Measurements from ENCODE around the gene CSK.

DNA sequence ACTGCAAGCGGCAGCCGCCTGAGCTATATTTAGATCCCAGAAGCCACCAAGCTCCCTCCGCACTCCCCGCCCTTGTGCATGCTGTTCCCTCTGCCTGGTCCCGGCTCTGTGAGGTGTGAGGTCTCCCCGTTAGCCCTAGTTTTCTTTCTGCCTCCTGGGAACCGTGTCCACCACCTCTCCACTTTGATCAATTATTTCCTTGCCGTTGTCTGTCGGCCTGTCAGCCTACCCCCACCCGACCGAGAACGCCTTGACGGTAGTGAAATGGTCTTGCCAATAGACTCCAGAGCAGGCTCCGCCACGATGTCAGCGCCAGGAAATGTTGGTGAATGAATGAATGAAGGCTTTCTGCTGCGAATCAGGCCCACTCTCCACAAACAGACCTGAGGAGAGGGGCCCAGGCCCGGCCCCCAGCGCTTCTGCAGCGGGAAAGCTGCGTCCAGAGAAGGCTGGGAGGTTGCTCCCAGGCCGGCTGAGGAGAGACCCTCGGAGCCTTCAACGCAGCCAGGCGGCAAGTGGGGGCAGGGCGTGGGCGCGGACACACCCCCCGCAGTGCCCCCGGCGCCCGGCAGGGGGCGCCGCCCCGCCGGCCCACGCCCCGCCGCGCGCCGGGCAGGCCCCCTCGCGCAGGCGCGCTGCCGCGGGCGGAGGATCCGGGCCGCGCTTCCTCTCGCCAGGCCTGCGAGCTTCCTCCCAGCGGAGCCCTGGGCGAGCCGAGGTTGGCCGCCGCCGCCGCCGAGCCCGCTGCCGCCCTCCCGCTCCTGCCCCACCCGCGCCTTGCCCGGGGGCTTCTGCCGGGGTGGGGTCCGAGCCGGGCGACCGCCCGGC is at the start of gene CSK:
- no peak for TF ChIP-seq EP300 (IDR thresholded peaks at IDR 0.05)
- TF ChIP-seq, protein P1, sequence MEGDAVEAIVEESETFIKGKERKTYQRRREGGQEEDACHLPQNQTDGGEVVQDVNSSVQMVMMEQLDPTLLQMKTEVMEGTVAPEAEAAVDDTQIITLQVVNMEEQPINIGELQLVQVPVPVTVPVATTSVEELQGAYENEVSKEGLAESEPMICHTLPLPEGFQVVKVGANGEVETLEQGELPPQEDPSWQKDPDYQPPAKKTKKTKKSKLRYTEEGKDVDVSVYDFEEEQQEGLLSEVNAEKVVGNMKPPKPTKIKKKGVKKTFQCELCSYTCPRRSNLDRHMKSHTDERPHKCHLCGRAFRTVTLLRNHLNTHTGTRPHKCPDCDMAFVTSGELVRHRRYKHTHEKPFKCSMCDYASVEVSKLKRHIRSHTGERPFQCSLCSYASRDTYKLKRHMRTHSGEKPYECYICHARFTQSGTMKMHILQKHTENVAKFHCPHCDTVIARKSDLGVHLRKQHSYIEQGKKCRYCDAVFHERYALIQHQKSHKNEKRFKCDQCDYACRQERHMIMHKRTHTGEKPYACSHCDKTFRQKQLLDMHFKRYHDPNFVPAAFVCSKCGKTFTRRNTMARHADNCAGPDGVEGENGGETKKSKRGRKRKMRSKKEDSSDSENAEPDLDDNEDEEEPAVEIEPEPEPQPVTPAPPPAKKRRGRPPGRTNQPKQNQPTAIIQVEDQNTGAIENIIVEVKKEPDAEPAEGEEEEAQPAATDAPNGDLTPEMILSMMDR (IDR thresholded peaks at IDR 0.05): peak; percentile 97
- TF ChIP-seq, protein P2, sequence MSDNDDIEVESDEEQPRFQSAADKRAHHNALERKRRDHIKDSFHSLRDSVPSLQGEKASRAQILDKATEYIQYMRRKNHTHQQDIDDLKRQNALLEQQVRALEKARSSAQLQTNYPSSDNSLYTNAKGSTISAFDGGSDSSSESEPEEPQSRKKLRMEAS (IDR thresholded peaks at IDR 0.05): peak; percentile 67; the same call in 1 of the 2 replicates
- TF ChIP-seq POLR2A (IDR thresholded peaks at IDR 0.05; ENCODE audit: low read length): peak; percentile 88
- TF ChIP-seq, protein P3, sequence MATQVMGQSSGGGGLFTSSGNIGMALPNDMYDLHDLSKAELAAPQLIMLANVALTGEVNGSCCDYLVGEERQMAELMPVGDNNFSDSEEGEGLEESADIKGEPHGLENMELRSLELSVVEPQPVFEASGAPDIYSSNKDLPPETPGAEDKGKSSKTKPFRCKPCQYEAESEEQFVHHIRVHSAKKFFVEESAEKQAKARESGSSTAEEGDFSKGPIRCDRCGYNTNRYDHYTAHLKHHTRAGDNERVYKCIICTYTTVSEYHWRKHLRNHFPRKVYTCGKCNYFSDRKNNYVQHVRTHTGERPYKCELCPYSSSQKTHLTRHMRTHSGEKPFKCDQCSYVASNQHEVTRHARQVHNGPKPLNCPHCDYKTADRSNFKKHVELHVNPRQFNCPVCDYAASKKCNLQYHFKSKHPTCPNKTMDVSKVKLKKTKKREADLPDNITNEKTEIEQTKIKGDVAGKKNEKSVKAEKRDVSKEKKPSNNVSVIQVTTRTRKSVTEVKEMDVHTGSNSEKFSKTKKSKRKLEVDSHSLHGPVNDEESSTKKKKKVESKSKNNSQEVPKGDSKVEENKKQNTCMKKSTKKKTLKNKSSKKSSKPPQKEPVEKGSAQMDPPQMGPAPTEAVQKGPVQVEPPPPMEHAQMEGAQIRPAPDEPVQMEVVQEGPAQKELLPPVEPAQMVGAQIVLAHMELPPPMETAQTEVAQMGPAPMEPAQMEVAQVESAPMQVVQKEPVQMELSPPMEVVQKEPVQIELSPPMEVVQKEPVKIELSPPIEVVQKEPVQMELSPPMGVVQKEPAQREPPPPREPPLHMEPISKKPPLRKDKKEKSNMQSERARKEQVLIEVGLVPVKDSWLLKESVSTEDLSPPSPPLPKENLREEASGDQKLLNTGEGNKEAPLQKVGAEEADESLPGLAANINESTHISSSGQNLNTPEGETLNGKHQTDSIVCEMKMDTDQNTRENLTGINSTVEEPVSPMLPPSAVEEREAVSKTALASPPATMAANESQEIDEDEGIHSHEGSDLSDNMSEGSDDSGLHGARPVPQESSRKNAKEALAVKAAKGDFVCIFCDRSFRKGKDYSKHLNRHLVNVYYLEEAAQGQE (IDR thresholded peaks at IDR 0.05): no peak
- TF ChIP-seq GATA3 (IDR thresholded peaks at IDR 0.05; ENCODE audit: borderline replicate concordance): no peak
- TF ChIP-seq, protein P4, sequence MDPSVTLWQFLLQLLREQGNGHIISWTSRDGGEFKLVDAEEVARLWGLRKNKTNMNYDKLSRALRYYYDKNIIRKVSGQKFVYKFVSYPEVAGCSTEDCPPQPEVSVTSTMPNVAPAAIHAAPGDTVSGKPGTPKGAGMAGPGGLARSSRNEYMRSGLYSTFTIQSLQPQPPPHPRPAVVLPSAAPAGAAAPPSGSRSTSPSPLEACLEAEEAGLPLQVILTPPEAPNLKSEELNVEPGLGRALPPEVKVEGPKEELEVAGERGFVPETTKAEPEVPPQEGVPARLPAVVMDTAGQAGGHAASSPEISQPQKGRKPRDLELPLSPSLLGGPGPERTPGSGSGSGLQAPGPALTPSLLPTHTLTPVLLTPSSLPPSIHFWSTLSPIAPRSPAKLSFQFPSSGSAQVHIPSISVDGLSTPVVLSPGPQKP (IDR thresholded peaks at IDR 0.05; ENCODE audit: low read depth, low read length): no peak
